ENCODE measurements around the gene CAMKK2. TPM values are rescaled to one million over a fixed set of nuclear protein-coding genes. Genes with fewer than 3 reads are reported as not detected.

Gene CAMKK2
- total RNA-seq, 1 experiment from 2014 or later = 24.7 TPM

- Histone ChIP-seq H3K79me2 (ENCODE audit: insufficient read depth, low read length) (no peaks in the 10 kb centered on the region), H3T11ph (ENCODE audit: low read length) (no peak overlapping the region), H3K23me2 (ENCODE audit: insufficient read length, low read depth, low read length, poor library complexity, severe bottlenecking) (no peaks in the 10 kb centered on the region), H3K14ac (ENCODE audit: insufficient read depth, low read length) (no peak overlapping the region), H2BK12ac (ENCODE audit: insufficient read length, low read depth, low read length) (no peak overlapping the region), H4K8ac (replicated peaks; ENCODE audit: insufficient read length, low read depth, low read length) (no peak overlapping the region), H2BK20ac (ENCODE audit: low read depth, low read length, poor library complexity, severe bottlenecking) (no peak overlapping the region), H3K27me3 (ENCODE audit: insufficient read depth, low read length) (no peaks in the 10 kb centered on the region), H2BK120ac (ENCODE audit: low read depth, low read length, poor library complexity, severe bottlenecking) (no peak overlapping the region), H2BK5ac (ENCODE audit: insufficient read length, low read length) (no peak overlapping the region), H4K91ac (ENCODE audit: insufficient read length, low read depth, low read length) (no peak overlapping the region), H2BK15ac (ENCODE audit: low read depth, low read length) (no peak overlapping the region), H3K18ac (ENCODE audit: insufficient read length, low read depth, low read length) (no peak overlapping the region), H3K4me2 (ENCODE audit: insufficient read depth, insufficient read length, low read length) (no peak overlapping the region), H3K9me3 (ENCODE audit: control insufficient read depth, low read depth, low read length) (no peaks in the 10 kb centered on the region), H3K4me1 (ENCODE audit: insufficient read depth, low read length) (no peaks in the 10 kb centered on the region), H4K5ac (ENCODE audit: insufficient read length, low read depth, low read length) (no peak overlapping the region), H3K56ac (ENCODE audit: insufficient read length, low read depth, low read length) (no peak overlapping the region), H3K4ac (ENCODE audit: low read depth, low read length) (no peak overlapping the region), H3K79me1 (ENCODE audit: insufficient read depth, low read depth, low read length, poor library complexity, severe bottlenecking) (no peaks in the 10 kb centered on the region), H3K27ac (ENCODE audit: insufficient read length, low read depth, low read length) (no peak overlapping the region), H2AFZ (ENCODE audit: low read length) (no peak overlapping the region), H3K23ac (ENCODE audit: insufficient read length, low read depth, low read length) (no peak overlapping the region), H4K20me1 (ENCODE audit: control insufficient read depth, insufficient read depth, insufficient read length) (no peaks in the 10 kb centered on the region), H2AK5ac (ENCODE audit: insufficient read length, low read length) (no peak overlapping the region), H3K9ac (ENCODE audit: extremely low read depth, insufficient read length, low read length) (no peak overlapping the region)
- Mint-ChIP-seq H3K4me1 (no peaks in the 10 kb centered on the region), H3K36me3 (ENCODE audit: insufficient read depth in 1 of 3, low read depth in 3 of 3) (peaks cover 0 to 2% (median under 1%) of the 10 kb centered on the region in 3 experiments; a peak in 3 of 7 replicates), H3K4me3 (no peak overlapping the region), H3K27ac (no peak overlapping the region), H3K27me3 (ENCODE audit: low read depth) (no peaks in the 10 kb centered on the region), H3K9me3 (no peaks in the 10 kb centered on the region)
- no CpG with 5 or more reads among the region's 5 CpGs for WGBS (ENCODE audit: extremely low coverage, insufficient read length, low lambda C conversion rate)
- no peak for DNase-seq
- TF ChIP-seq CTCF (conservative IDR thresholded peaks at IDR 0.05) = no peak
These were observed 78.7 kb downstream of the CAMKK2 start for GRCh38 chr12:121217761-121218160.
